HCT116 (cell line): ENCODE results near the gene TSC22D1. TPM values are rescaled to one million over a fixed set of nuclear protein-coding genes. Genes with fewer than 3 reads are reported as not detected.
A peak's percentile ranks its signal among the peaks of the same experiment; 100 is the strongest.

ENCODE experiments used
- ATAC-seq: fragments of 200-7000 bp; cut with Tn5 transposase; 2 replicates; pipeline ENCODE4 v1.9.1; 2020; ENCODE audit warnings: mild to moderate bottlenecking, moderate library complexity
- BruUV-seq: library from RNA; stranded (reverse); fragments of 400-500 nt; replicated peaks from 2 replicates; lab custom pipeline; 2021; lab: Mats Ljungman, UMichigan
- CTCF ChIA-PET: fragments of 300-600 bp; sonication (Branson Sonifier 250); formaldehyde crosslinking; loops from one replicate; lab custom pipeline; 2021; ENCODE audit warnings: antibody characterized with exemption; lab: Charles Lee
- POLR2A ChIA-PET: fragments of 300-600, 350-600 bp; sonication (Branson Sonifier 250); formaldehyde crosslinking; loops from one replicate; lab custom pipeline; 2021; ENCODE audit warnings: antibody characterized with exemption; lab: Charles Lee
- RAD21 ChIA-PET, 2 experiments: fragments of 300-600 bp; sonication (Branson Sonifier 250); formaldehyde crosslinking; loops; one replicate each; lab custom pipeline; 2023; ENCODE audit warnings: low total read pairs in 2 of 2; ENCODE audit not compliant: uncharacterized antibody in 2 of 2, unreplicated experiment in 2 of 2, low non-redundant PET in 1 of 2; lab: Charles Lee
- DNase-seq: peaks from one replicate; pipeline ENCODE4 v3.0.0-alpha.2; 2010; ENCODE audit warnings: low read depth, low spot score
- H2AFZ ChIP-seq: fragments of 200-600 bp; shearing (Covaris generic), sonication (generic); 2 replicates; pipeline ENCODE4 v1.6.1; 2017; ENCODE audit warnings: low read depth, mixed run types, mixed read lengths, antibody characterized with exemption, low read length; ENCODE audit not compliant: poor library complexity, severe bottlenecking
- H3K27ac ChIP-seq: 2 replicates; pipeline ENCODE4 v1.5.1; 2012; ENCODE audit warnings: low read depth, low read length
- H3K27me3 ChIP-seq: fragments of 200-600 bp; sonication (generic); 2 replicates; pipeline ENCODE4 v1.6.1; 2016; ENCODE audit warnings: mixed run types, low read length, mixed read lengths; ENCODE audit not compliant: insufficient read depth
- H3K36me3 ChIP-seq, 2 experiments: fragments of 200-500 bp in 1 of 2; fragments of 200-600 bp in 1 of 2; sonication (Bioruptor generic) in 1 of 2; sonication (generic) in 1 of 2; 2 replicates each; pipeline versions ENCODE4 v1.5.1 to v1.6.1; 2014 to 2016; ENCODE audit warnings: low read length in 2 of 2, inconsistent platforms in 1 of 2, mixed read lengths in 1 of 2, mixed run types in 1 of 2; ENCODE audit not compliant: insufficient read depth in 2 of 2, control insufficient read depth in 1 of 2
- H3K4me1 ChIP-seq, 2 experiments: fragments of 200-600 bp in 1 of 2; sonication (generic) in 1 of 2; 2 replicates each; pipeline versions ENCODE4 v1.5.1 to v1.6.1; 2012 to 2017; ENCODE audit warnings: low read length in 2 of 2, inconsistent platforms in 1 of 2, mild to moderate bottlenecking in 1 of 2, mixed read lengths in 1 of 2, mixed run types in 1 of 2, moderate library complexity in 1 of 2; ENCODE audit not compliant: insufficient read depth in 2 of 2, control insufficient read depth in 1 of 2
- H3K4me2 ChIP-seq: fragments of 200-600 bp; sonication (generic); 2 replicates; pipeline ENCODE4 v1.6.1; 2017; ENCODE audit warnings: mixed run types, low read length, mixed read lengths
- H3K4me3 ChIP-seq, 2 experiments: fragments of 200-600 bp in 1 of 2; sonication (generic) in 1 of 2; replicated peaks in 1 of 2; 2 replicates each; pipeline ENCODE4 v1.5.1; 2011 to 2016; ENCODE audit warnings: low read length in 2 of 2, control low read depth in 1 of 2, low read depth in 1 of 2, mild to moderate bottlenecking in 1 of 2, mixed read lengths in 1 of 2, mixed run types in 1 of 2
- H3K79me2 ChIP-seq: fragments of 200-600 bp; sonication (generic); 2 replicates; pipeline ENCODE4 v1.6.1; 2017; ENCODE audit warnings: mild to moderate bottlenecking, mixed run types, low read length, moderate library complexity, mixed read lengths; ENCODE audit not compliant: insufficient read depth
- H3K9ac ChIP-seq: fragments of 200-600 bp; sonication (generic); 2 replicates; pipeline ENCODE4 v1.6.1; 2016; ENCODE audit warnings: low read length, mixed read lengths
- H3K9me2 ChIP-seq: fragments of 200-600 bp; sonication (generic), shearing (Covaris generic); 2 replicates; pipeline ENCODE4 v1.6.1; 2017; ENCODE audit warnings: mixed run types, mild to moderate bottlenecking, moderate library complexity; ENCODE audit not compliant: insufficient read depth
- H3K9me3 ChIP-seq, 2 experiments: fragments of 200-500 bp in 1 of 2; fragments of 200-600 bp in 1 of 2; sonication (Bioruptor generic) in 1 of 2; sonication (generic) in 1 of 2; 2 replicates each; pipeline ENCODE4 v1.6.1; 2014 to 2017; ENCODE audit warnings: low read length in 2 of 2, mixed read lengths in 2 of 2, inconsistent platforms in 1 of 2, low read depth in 1 of 2, mild to moderate bottlenecking in 1 of 2, mixed run types in 1 of 2, moderate library complexity in 1 of 2; ENCODE audit not compliant: control insufficient read depth in 1 of 2, insufficient read depth in 1 of 2
- H4K20me1 ChIP-seq: fragments of 200-600 bp; sonication (generic), shearing (Covaris generic); 2 replicates; pipeline ENCODE4 v1.6.1; 2017; ENCODE audit warnings: mixed run types, mild to moderate bottlenecking, moderate library complexity; ENCODE audit not compliant: insufficient read depth
- CTCF ChIP-seq, 3 experiments: fragments of 200-600 bp in 1 of 3; sonication (generic) in 1 of 3; IDR thresholded peaks in 2 of 3; conservative IDR thresholded peaks in 1 of 3; 2 replicates each; pipeline ENCODE4 v1.5.1; 2012 to 2017; ENCODE audit warnings: low read depth in 2 of 3, low read length in 2 of 3, antibody characterized with exemption in 1 of 3, borderline replicate concordance in 1 of 3, control low read depth in 1 of 3, mild to moderate bottlenecking in 1 of 3, mixed read lengths in 1 of 3, mixed run types in 1 of 3, moderate library complexity in 1 of 3; ENCODE audit not compliant: insufficient read depth in 1 of 3
- EZH2phosphoT487 ChIP-seq: fragments of 200-600 bp; IDR thresholded peaks from 2 replicates; pipeline ENCODE4 v1.6.1; 2018; ENCODE audit warnings: antibody characterized with exemption, borderline replicate concordance
- FOSL1 ChIP-seq: IDR thresholded peaks from 2 replicates; pipeline ENCODE4 v1.6.1; 2012; ENCODE audit warnings: low read depth
- JUND ChIP-seq: IDR thresholded peaks from 2 replicates; pipeline ENCODE4 v1.6.1; 2012
- SRF ChIP-seq: IDR thresholded peaks from 2 replicates; pipeline ENCODE4 v1.6.1; 2012; ENCODE audit warnings: low read depth
- YY1 ChIP-seq: IDR thresholded peaks from 2 replicates; pipeline ENCODE4 v1.6.1; 2011; ENCODE audit warnings: low read length, low read depth, moderate library complexity, mild to moderate bottlenecking; ENCODE audit not compliant: insufficient replicate concordance; ENCODE audit errors: extremely low read depth
- intact Hi-C: fragments of 100-400 bp; cut with micrococcal nuclease; formaldehyde crosslinking; loops from 2 replicates; pipeline ENCODE4 v1.10.0; 2022
- total RNA-seq: library from RNA; stranded (reverse); gene quantifications from one replicate; pipeline ENCODE4 v1.2.1, GENCODE V29; 2021; ENCODE audit not compliant: unreplicated experiment

Gene TSC22D1
- total RNA-seq, 1 experiment from 2014 or later, result 268 TPM

DNA sequence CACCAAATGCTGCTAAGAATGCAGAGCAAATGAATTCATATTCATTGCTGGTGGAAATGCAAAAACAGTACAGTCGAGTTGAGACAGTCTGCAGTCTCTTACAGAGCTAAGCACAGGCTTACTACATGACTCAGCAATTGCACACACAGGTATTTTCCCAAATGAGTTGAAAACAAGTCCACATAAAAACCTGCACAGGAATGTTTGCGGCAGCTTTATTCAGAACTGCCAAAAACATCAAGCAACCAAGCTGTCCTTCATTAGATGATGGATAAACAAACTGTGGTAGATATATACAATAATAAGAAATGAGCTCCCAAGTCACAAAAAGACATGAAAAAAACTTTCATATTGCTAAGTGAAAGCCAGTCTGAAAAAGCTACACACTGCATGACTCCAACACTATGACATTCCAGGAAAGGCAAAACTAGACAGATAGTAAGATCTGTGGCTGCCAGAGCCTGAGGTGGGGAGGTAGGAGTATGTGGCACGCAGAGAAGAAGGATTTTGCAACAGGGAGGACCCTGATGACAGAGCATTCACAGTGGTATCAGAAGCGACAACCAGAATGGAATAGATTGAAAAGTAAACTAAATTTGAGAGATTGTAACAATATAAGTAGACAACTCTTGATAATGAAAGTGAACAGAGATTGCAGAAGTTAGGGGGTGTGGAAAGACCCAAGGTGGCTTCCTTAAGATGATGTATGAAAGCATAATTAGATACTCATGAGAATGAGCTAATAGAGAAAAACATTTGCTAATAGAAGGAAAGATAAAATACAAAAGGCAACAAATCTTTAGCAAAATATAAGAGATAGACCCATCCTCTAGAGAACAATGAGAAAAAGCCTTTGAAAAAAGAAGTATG lies 52.7 kb downstream of the TSC22D1 start:
- intact Hi-C loops, result no loop called here
- no peaks in the 10 kb centered on the region for H3K9me3 ChIP-seq
- BruUV-seq, result no TSS peak
- H3K4me1 ChIP-seq, result peaks cover 9 to 17% of the 10 kb centered on the region in 2 experiments
- no peaks in the 10 kb centered on the region for H4K20me1 ChIP-seq
- H3K4me2 ChIP-seq, result peak overlapping the region; percentile 52
- no peaks in the 10 kb centered on the region for H3K36me3 ChIP-seq
- ChIA-PET RAD21 (interaction anchor here in 1 of 2 experiments (0.6 kb wide), 1 partner anchor 88 kb away, joined by 6 read pairs; no protein-coding TSS in a partner anchor), POLR2A (interaction anchor here (1.1 kb wide), 1 partner anchor 87 kb away, joined by 3 read pairs; no protein-coding TSS in a partner anchor), CTCF (no interaction called here)
- no peaks in the 10 kb centered on the region for H3K9me2 ChIP-seq
- H3K27ac ChIP-seq, result peak overlapping the region; percentile 36; the same call in 1 of the 2 replicates
- TF ChIP-seq FOSL1 (0 out of 2 replicates have a peak, but pooled peaks have one; percentile 4), JUND (no peak)
- peak; percentile 84 for ATAC-seq
- H2AFZ ChIP-seq, result no peak overlapping the region
- H3K9ac ChIP-seq, result peak overlapping the region; percentile 21; the same call in 1 of the 2 replicates
- no peaks in the 10 kb centered on the region for H3K79me2 ChIP-seq
- peak overlapping the region in 1 of 2 experiments; percentile 8; a peak in 1 of 4 replicates for H3K4me3 ChIP-seq
- peak; percentile 32 for DNase-seq
- no peaks in the 10 kb centered on the region for H3K27me3 ChIP-seq

DNA sequence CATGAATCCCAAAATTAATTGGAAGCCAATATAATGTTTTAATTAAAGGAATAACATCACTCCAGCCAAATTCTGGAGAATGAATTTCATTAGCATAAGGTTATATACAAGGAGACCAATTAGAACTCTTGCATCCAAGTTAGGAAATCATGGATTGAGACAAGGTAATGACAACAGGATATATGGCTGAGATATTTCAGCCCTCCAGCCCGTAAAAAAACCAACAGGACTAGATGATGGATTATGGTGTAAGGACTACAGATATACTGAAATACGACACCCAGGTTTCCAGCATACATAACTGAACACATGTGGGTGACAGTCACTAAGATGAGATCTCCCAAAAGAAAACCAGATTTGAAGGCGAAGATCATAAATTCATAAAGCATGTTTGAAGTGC lies 56.5 kb downstream of the TSC22D1 start:
- Histone ChIP-seq H2AFZ (no peak overlapping the region), H3K36me3 (no peaks in the 10 kb centered on the region), H3K27ac (no peak overlapping the region), H3K27me3 (no peaks in the 10 kb centered on the region), H3K9me3 (no peaks in the 10 kb centered on the region), H3K9ac (no peak overlapping the region), H3K79me2 (no peaks in the 10 kb centered on the region), H3K4me2 (no peak overlapping the region), H3K4me1 (peaks cover 17 to 25% of the 10 kb centered on the region in 2 experiments), H3K4me3 (no peak overlapping the region), H4K20me1 (no peaks in the 10 kb centered on the region), H3K9me2 (no peaks in the 10 kb centered on the region)
- POLR2A ChIA-PET, result interaction anchor here (0.6 kb wide), 1 partner anchor 127 kb away, joined by 5 read pairs; no protein-coding TSS in a partner anchor
- no peak for TF ChIP-seq EZH2phosphoT487
- TF ChIP-seq SRF, result no peak
- no peak for TF ChIP-seq CTCF (IDR thresholded peaks at IDR 0.05 in 2 of 3, conservative IDR thresholded peaks at IDR 0.05 in 1 of 3; ENCODE audit: borderline replicate concordance in 1 of 3, insufficient read depth in 1 of 3, low read depth in 2 of 3, low read length in 2 of 3)
- TF ChIP-seq YY1, result no peak
- DNase-seq (no peak), ATAC-seq (no peak)
- intact Hi-C loops, result no loop called here
- BruUV-seq, result no TSS peak
- CTCF ChIA-PET, result interaction anchor here (0.7 kb wide), 1 partner anchor 36 kb away, joined by 3 read pairs; no protein-coding TSS in a partner anchor
- RAD21 ChIA-PET, result no interaction called here
